HCEC 1CT (cell line): ENCODE measurements around the gene TMEM135.

Experiments used
- DNase-seq: peaks from one replicate; pipeline ENCODE4 v3.0.0-alpha.2; 2017

The TMEM135 gene

GRCh38 chr11:87317441-87317840, 279.7 kb downstream of the TMEM135 start:
- DNase-seq: no peak

DNA sequence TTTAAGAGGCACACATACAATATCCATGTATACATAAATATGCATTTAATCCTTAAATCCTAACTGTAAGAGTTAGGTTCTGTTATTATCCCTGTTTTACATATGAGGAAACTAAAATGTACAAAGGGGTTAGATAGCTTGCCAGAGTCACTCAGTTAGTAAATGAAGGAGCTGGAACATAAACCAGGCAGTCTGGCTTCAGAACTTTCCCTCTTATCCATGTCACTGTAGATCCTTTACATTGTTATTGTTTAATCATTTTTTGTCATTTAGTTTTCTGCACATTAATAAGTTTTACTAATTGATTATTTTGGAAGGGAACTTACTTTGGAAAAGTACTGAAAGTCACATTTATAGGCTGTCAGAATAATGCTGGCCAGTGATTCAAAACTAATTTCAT, 282.4 kb downstream of the TMEM135 start:
- DNase-seq: no peak

DNA sequence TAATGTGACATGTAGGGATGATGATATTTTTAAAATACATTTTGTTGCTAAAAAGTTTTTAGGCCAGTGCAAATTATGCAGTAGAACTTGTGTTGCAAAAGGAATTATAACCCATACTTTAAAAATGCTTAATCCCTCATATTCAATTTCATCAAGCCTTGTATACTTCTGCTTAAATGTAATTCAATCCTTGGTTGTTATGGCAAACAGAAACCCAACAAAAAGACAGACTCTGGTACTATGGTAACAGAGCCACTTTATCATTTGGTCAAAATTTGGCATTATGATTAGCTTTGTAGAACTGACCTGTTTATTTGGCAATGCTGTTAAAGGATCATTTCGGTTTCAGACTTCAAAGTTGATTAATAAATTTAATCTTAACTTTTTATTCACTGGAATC, 284.8 kb downstream of the TMEM135 start:
- DNase-seq: no peak

- no peak for DNase-seq
Measured at GRCh38 chr11:87323899-87324298, 286.2 kb downstream of the TMEM135 start.

DNA sequence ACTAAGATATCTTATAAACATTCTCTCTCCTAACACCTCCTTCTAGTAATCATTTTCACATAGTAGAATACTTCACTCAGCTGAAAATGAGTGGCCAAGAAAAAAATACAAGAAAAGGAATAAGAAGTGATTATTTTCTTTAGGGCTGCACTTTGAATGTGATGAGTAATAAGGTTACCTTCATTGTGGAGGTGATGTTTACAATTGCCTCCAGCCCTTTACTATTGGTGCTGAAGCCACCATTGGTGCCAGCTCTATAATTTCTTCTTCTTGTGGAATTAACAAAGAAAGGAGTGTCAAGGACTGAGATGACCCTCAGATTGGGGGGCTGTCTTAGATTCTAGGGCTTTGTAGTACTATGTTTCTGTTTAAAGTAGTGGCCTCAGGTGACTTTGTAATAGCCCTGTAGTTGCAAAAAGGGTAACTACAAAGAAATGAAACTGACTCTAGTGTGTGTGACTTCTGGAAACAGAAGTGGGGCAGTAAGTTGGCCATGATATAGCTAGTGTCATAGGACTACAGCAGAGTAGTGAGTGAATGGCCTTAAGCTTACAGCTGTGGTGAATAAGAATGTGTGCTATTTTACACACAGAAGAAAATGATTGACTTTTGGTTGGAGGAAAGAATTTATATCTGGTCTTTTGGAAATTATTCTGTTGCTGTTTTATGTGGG, 287.2 kb downstream of the TMEM135 start:
- DNase-seq: no peak

DNA sequence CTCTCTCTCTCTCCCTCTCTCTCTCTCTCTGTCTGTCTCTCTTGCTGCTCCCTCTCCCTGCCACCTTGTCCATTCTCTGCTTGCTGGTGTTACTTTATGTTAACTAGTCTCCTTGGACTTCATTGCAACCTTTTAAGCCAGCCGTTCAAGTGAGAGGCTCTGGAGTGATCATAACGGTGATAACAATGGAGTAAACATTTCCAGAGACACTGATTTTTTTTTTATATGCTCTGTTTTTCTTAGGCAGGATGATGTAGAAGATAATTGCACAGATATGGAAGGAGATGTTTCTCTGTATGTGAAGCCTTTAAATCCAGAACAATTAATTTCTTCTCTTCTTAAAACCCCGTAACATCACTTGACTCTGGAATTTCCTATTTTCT, 287.7 kb downstream of the TMEM135 start:
- DNase-seq: no peak

DNA sequence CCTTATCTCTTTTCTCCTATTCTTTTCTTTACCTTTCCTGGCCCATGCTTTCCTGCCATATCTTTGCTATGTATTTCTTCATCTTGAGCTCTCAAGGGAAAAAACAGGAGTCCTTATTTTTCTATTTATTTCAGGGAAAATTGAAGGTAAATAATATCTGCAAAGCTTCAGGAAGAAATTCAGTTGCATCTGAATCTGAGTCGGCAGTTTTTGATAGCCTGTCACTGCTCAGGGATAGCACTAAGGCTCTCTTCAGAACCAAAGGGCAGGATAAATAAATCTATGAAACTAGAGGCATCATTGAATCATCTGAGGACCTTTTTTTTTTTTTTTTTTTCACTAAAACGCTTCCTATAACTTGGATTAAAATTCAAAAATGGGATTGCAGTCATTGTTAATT, 288.9 kb downstream of the TMEM135 start:
- DNase-seq: no peak

- no peak for DNase-seq
Measured at GRCh38 chr11:87329172-87329571, 291.4 kb downstream of the TMEM135 start.

GRCh38 chr11:87330187-87330601, 292.5 kb downstream of the TMEM135 start:
- no peak for DNase-seq

GRCh38 chr11:87331273-87331672, 293.5 kb downstream of the TMEM135 start:
- DNase-seq: no peak

GRCh38 chr11:87338046-87338639, 300.4 kb downstream of the TMEM135 start:
- DNase-seq: no peak

DNA sequence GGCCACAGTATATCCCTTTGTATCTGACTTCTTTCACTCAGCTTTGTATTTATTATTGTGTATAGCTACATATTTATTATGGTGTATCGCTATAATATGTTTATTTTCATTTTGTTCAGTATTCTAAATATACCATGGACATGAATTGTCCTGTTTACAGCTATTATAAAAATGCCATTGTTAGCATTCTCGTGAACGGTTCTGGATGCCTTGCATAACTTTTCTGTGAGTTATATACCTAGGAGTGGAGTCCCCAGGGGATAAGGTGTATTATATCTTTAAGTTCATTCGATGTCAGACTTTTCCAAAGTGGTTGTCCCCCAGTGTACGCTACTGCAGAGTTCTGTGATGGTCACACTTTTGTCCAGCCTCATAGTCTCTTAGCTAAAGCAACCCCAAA, 301.7 kb downstream of the TMEM135 start:
- DNase-seq: no peak

DNA sequence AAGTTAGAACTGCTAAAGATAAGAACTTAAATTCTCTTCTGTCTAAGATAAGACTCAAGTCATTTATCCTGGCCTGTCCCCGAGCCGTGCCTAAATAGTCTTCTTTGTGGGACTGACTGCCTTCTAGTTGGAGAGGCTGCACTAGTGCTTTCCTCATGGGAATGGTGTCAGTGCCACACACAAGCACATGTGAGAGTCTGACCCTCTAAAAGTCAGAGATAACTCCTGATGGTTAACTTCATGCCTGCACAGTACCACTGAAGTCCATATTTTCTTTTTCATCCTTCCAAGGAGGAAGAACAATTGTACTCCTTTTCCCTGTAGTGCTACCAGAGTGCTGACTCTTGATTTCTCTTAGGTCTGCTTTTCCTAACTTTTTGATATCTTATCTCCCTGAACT, 309.7 kb downstream of the TMEM135 start:
- DNase-seq: no peak

- no peak for DNase-seq
Measured at GRCh38 chr11:87347854-87348253, 310.1 kb downstream of the TMEM135 start.

GRCh38 chr11:87351676-87352075, 313.9 kb downstream of the TMEM135 start:
- no peak for DNase-seq

- DNase-seq: peak; percentile 60
Measured at GRCh38 chr11:87352759-87353707, 315.3 kb downstream of the TMEM135 start.

DNA sequence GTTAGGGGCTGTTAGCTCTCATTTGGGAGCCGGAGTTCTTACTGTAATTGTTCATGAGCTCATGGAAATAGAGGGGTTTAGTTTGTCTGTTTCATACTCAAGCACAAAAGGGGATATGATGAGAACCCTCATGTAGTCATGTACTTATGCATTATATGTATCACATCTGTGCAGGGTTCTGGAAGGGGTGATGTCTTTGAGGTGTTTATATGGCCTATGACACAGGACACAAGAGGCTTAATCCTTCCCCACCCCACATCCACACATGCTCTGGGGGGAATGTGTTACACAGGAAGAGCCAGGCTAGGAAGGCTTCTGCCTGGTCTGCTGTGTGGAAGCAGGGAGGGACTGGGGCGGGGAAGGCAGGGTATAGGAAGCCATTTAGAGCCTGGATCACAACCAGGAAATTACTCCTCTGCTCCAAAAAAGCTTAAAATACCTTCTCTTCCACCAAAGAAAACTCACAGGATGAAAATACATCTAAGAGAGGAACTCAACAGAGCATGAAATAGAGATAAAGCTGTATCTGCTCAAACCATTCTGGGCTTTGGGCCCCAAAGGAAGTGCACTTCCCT, 316.1 kb downstream of the TMEM135 start:
- no peak for DNase-seq

DNA sequence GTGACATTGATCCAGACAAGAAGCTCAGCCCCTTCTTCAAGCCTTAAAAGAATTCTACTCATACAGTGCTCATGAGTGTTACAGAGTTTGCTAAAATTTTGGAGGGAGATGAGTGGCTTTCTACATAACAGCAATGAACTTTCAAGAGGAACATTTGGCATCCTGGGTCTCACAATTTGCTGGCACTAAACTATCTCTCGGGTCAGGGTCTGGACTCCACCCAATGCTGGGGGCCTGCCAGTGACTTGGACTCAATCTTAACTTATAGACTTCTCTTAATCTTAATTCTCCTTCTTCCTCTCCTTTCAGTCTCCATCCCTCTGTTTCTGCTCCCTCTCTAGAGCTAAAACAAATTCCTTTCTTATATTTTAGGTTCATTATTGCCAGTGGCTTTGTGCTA, 317.9 kb downstream of the TMEM135 start:
- DNase-seq: no peak

DNA sequence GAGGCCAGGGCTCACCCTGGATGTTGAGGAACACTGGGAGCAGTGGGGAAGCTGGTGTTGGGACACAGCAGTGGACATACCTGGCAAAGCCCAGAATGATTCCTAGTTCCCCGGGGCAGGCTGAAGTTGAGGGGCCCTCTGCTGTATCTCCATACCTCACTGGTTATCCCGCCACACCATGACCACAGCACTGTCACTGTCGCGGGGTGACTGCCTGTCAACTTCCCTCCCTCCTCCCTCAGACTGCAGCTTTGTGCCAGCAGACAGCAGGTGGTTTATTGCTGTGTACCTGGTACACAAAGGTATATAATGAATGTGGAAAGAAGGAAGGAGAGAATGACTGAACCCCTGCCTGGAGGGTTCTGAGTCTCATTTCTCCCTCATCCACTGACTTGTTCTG, 318.7 kb downstream of the TMEM135 start:
- DNase-seq: no peak

DNA sequence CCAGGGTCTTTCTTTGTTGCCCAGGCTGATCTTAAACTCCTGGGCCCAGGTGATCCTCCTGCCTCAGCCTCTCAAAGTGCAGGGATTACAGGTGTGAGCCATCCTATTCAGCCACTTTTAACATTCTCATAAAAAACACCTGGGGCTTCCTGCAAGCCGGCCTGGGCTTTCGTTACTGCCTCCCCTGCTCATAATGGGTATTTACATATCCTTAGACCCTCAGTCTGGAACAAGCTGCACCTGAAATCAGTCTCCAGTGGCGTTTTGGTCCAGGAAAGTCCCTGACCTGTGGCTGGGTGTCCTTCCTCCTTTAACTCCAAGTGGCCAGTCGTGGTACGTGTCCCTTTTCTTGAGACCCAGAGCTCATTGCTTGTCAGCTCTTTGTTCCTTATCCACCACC, 320.7 kb downstream of the TMEM135 start:
- no peak for DNase-seq

- DNase-seq: no peak
Measured at GRCh38 chr11:87359401-87359800, 321.7 kb downstream of the TMEM135 start.

DNA sequence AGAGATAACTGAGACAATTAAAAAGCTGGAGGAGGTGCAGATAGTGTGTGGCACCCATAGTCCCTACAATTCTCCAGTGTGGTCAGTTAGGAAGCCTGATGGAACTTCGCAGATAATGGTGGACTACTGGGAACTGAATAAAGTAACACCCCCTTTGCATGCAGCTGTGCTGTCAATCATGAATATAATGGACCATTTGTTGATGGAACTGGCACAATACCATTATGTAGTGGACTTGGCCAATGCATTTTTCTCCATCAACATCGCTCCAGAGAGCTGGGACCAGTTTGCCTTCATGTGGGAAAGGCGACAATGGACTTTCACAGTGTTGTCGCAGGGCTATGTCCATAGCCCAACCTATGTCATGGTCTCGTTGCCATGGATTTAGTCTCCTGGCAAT, 324.2 kb downstream of the TMEM135 start:
- DNase-seq: no peak

DNA sequence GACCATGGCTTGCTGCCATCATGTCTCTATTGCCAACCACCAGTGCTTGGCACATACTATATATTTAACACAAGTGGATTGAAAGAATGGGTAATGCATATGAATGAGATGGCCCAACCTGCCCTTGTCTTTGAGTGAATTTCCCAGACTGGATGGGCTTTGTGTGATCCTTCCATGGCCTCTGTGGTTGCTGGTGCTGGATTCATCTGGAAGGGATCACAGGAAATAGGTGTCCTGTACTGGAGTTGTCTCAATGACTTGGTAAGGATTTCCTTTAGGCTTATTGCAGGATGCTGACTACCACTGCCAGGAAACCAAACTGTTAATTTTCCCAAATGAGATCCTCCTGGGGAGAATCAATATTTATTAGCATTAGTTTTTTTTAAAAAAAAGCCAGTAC, 328.6 kb downstream of the TMEM135 start:
- DNase-seq: no peak
